ENCODE results near the gene PLEKHA5.
"Not testable (repeated sequence)": the region's sequence is repeated elsewhere in the genome, so short reads cannot be mapped to it uniquely, and the experiment has no call there.

The PLEKHA5 gene

GRCh38 chr12:19170286-19170685, 40.8 kb downstream of the PLEKHA5 start:
- not testable (repeated sequence) for DNase-seq

DNA sequence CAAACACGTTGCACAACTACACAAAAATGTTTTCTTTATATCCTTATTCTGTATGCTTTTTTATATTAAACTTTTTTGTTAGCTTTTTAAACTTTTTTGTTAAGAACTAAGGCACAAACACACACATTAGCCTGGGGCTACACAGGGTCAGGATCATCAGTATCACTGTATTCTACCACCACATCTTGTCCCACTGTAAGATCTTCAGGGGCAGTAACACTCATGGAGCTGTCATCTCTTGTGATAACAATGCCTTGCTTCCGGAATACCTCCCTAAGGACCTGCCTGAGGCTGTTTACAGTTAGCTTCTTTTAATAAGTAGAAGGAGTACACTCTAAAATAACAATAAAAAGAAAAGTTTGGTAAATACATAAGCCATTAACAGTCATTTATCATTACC, 42.2 kb downstream of the PLEKHA5 start:
- DNase-seq = no peak

GRCh38 chr12:19177754-19178153, 48.2 kb downstream of the PLEKHA5 start:
- DNase-seq = no peak

GRCh38 chr12:19179986-19180385, 50.5 kb downstream of the PLEKHA5 start:
- no peak for DNase-seq

DNA sequence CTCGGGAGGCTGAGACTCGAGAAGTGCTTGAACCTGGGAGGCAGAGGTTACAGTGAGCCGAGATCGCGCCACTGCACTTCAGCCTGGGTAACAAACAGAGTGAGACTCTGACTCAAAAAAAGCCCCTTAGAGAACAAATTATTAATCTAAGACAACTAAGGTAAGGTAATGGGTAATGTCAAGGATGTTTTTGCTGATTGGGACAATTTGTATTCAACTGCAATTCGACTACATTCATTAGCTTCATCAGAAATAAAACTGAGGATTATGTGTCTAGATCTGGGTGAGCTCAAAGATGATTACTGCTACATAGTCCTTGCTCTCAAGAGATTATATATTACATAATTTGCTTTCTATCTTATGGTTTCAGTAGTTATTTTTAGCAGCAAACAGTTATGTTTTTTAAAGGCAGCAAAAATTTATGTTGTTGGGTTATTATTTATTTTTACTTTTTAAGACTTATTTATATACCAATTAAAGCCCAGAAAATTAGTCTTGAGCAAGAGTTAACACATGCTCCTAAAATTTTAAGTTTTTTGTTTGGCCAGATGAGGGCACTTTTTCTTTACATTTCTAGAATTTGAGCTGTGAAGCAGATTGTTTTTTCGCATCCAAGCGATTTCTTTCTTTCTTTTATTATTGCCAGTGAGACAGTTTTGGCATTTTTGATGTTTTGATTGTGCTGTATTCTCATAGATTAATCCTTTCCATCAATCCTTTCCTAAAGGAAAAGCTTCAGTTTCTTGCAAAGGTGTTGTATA, 52.3 kb downstream of the PLEKHA5 start:
- DNase-seq = no peak

DNA sequence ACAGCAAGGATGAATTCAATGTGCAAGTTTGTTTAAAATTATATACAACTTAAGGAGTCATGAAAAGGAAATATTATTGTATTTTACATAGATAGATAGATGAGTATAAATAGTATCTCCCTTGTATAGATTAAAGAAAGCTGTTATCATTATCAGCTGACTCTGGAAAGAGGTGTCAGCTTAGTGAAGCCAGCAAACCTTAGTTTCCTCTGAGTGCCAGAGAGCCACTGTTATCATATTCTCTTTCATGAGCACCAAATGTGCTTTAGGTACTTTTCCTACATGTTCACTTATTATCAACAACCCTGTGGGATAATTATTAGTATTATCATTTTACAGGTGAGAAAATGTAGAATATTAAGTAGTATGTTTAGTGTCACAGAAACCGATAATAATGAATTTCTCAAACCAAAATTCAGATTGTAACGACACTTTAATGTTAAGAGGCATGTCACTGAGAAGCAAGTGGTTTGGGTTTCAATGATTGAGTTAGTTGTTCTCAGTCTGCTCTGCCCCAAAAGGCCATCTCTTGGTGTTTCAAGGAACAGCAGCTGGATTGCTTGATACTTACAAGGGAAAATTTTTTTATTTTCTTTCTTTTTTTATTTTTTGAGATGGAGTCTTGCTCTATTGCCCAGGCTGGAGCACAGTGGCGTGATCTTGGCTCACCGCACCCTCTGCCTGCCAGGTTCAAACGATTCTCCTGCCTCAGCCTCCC, 53.7 kb downstream of the PLEKHA5 start:
- DNase-seq = no peak

GRCh38 chr12:19185262-19185929, 55.9 kb downstream of the PLEKHA5 start:
- no peak for DNase-seq

- peak; percentile 66 for DNase-seq
These were observed 57.5 kb downstream of the PLEKHA5 start for GRCh38 chr12:19186722-19187661.

GRCh38 chr12:19189522-19189921, 60.0 kb downstream of the PLEKHA5 start:
- no peak for DNase-seq

GRCh38 chr12:19190292-19191031, 60.9 kb downstream of the PLEKHA5 start:
- no peak for DNase-seq

GRCh38 chr12:19191089-19191488, 61.6 kb downstream of the PLEKHA5 start:
- DNase-seq = no peak

DNA sequence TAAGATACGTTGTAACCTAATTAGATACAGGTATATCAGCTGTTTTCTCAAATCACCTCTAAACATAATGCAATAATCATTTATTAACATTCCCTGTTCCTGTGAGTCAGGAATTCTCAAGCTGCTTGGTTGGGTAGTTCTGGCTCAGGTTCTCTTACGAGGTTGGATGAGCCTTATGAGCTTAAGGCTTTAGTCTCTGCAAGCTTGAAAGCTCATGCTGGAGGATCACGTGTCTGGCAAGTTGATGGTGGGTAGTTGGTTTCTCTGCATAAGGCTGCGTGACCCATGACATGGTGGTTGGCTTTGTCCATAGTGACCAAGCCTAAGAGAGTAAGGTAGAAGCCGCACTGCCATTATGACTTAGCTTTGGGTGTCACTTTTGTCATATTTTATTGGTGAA, 62.0 kb downstream of the PLEKHA5 start:
- DNase-seq = no peak

- DNase-seq = peak; percentile 61
These were observed 63.2 kb downstream of the PLEKHA5 start for GRCh38 chr12:19192710-19193109.

GRCh38 chr12:19194963-19195362, 65.4 kb downstream of the PLEKHA5 start:
- peak; percentile 65 for DNase-seq

DNA sequence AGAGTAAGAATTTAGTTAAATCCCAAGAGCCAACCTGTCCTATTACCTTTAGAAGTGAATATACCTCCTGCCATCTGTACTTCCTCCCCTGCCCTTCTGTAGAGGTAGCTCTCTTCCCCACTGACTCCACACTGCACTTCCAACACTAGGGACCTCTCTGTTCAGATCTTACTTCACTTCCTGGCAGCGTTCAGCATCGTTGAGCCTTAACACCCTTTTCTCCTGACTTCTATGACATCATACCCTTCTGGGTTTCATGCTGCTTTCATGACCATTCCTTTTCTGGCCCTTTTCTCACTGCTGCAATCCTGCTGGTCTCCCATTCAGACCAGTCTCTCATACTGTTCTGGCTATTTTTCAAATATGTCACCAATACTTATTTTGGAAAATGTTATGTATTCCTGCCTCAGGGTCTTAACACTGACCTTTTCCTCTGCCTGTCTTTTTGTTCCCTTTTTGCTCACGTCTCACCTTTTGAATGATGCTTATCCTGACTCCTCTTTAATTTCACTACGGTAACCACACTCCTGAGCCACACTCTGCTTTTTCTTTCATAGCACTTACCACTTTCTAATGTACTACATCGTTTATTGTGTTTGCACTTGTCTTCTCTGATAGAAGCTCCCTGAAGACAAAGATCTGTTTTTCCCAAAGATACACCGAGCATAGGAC, 67.6 kb downstream of the PLEKHA5 start:
- peak; percentile 74 for DNase-seq

GRCh38 chr12:19198272-19198671, 68.7 kb downstream of the PLEKHA5 start:
- no peak for DNase-seq

DNA sequence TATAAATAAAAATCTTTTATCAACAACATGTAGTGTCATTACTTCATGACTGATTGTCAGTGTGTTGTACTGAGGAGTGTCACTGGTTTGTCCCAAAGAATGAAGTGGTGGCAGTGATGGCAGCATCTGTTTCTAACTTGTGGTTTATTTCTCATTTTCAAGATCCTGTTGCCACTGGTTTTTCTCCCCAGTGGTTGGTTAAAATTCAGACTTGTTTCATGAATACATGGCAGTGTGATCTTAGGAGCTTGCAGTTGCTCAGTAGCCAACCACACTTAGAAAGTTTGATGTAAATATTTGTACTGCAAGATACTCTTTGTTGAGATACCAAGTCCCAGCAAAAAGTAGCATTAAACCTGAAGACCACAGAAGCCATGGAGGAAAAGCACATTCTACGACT, 69.8 kb downstream of the PLEKHA5 start:
- no peak for DNase-seq

- no peak for DNase-seq
These were observed 70.7 kb downstream of the PLEKHA5 start for GRCh38 chr12:19200261-19200660.

- DNase-seq = no peak
These were observed 72.1 kb downstream of the PLEKHA5 start for GRCh38 chr12:19201661-19202060.

DNA sequence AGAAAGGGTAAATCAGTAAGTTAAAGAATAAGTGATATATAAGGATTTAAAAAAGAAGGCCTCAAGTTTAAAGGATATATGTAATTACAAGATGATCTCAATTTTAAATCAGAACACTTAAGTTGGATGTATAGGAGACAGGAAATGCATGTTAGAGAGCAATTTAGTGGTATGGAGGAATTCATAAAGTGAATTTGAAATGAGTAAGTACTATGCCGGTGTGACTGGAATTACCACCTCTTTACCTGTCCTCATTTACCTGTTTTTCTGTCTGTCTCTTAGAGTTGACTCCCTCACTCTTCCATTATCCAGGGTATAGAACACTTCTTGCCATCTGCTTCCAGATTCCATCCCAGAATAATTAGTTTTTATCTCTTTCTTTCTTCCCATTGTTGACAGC, 73.5 kb downstream of the PLEKHA5 start:
- no peak for DNase-seq

Data from NCI-H1092 treated with DMSO at 0.1 percent for 48 hours (cell line).